H1 (cell line): Measurements from ENCODE around the gene TTC3. TPM values are rescaled to one million over a fixed set of nuclear protein-coding genes. Genes with fewer than 3 reads are reported as not detected.

Source experiments
- CTCF ChIA-PET: fragments of 300-600 bp; sonication (Branson Sonifier 250); formaldehyde crosslinking; loops from one replicate; lab custom pipeline; 2021; ENCODE audit not compliant: partially characterized antibody; lab: Charles Lee
- POLR2A ChIA-PET: fragments of 300-600 bp; sonication (Branson Sonifier 250); formaldehyde crosslinking; loops from one replicate; lab custom pipeline; 2021; ENCODE audit warnings: inconsistent platforms; ENCODE audit not compliant: partially characterized antibody; lab: Charles Lee
- DNase-seq, 2 experiments: peaks; one replicate each; pipeline versions ENCODE4 v3.0.0 to v3.0.0-alpha.2; 2010 to 2022; ENCODE audit warnings: low spot score in 2 of 2, low read depth in 1 of 2, mixed read lengths in 1 of 2
- FAIRE-seq: peaks from 2 replicates; lab custom pipeline; 2011; peaks lifted over from hg19 to GRCh38; lab: Jason Lieb, UNC
- H2AFZ ChIP-seq: 2 replicates; pipeline ENCODE4 v1.8.1; 2012; ENCODE audit warnings: low read length, inconsistent platforms
- H2AK5ac ChIP-seq: 2 replicates; pipeline ENCODE4 v1.6.1; 2013; ENCODE audit warnings: low read depth, low read length
- H2BK120ac ChIP-seq: replicated peaks from 2 replicates; pipeline ENCODE3; 2013; ENCODE audit warnings: low read depth, low read length, inconsistent platforms
- H2BK12ac ChIP-seq: 2 replicates; pipeline ENCODE4 v1.6.1; 2013; ENCODE audit warnings: low read depth, low read length
- H2BK15ac ChIP-seq: 2 replicates; pipeline ENCODE4 v1.6.1; 2013; ENCODE audit warnings: low read length
- H2BK20ac ChIP-seq: 2 replicates; pipeline ENCODE4 v1.6.1; 2013; ENCODE audit warnings: low read length
- H2BK5ac ChIP-seq: 2 replicates; pipeline ENCODE4 v1.6.1; 2013; ENCODE audit warnings: low read depth, low read length
- H3K14ac ChIP-seq: 2 replicates; pipeline ENCODE4 v1.6.1; 2013; ENCODE audit warnings: inconsistent platforms; ENCODE audit not compliant: insufficient read length
- H3K18ac ChIP-seq: 2 replicates; pipeline ENCODE4 v1.6.1; 2013; ENCODE audit warnings: low read length; ENCODE audit errors: extremely low read depth
- H3K23ac ChIP-seq: 2 replicates; pipeline ENCODE4 v1.6.1; 2013; ENCODE audit warnings: inconsistent platforms; ENCODE audit not compliant: insufficient read length
- H3K23me2 ChIP-seq: 2 replicates; pipeline ENCODE4 v1.6.1; 2013; ENCODE audit warnings: low read depth, low read length
- H3K27ac ChIP-seq: 2 replicates; pipeline ENCODE4 v1.6.1; 2011; ENCODE audit warnings: low read depth, low read length, inconsistent platforms
- H3K27me3 ChIP-seq, 4 experiments: replicated peaks in 1 of 4; 1 replicate in 1 of 4; 2 replicates in 3 of 4; pipeline versions ENCODE4 v1.6.1 to v1.8.1; 2011 to 2013; ENCODE audit warnings: low read length in 3 of 4, mild to moderate bottlenecking in 3 of 4, inconsistent platforms in 2 of 4, mixed read lengths in 2 of 4, moderate library complexity in 1 of 4; ENCODE audit not compliant: control insufficient read depth in 3 of 4, insufficient read depth in 3 of 4; ENCODE audit errors: extremely low read depth in 1 of 4
- H3K36me3 ChIP-seq, 4 experiments: 2 replicates each; pipeline versions ENCODE4 v1.6.1 to v1.8.1; 2011 to 2013; ENCODE audit warnings: mild to moderate bottlenecking in 4 of 4, low read length in 3 of 4, moderate library complexity in 2 of 4, control low read depth in 1 of 4, inconsistent platforms in 1 of 4; ENCODE audit not compliant: insufficient read depth in 4 of 4, control insufficient read depth in 2 of 4
- H3K4ac ChIP-seq: replicated peaks from 2 replicates; pipeline ENCODE3; 2013; ENCODE audit warnings: low read length, low read depth, mixed read lengths, inconsistent platforms; ENCODE audit not compliant: insufficient read length
- H3K4me1 ChIP-seq, 4 experiments: replicated peaks in 1 of 4; 1 replicate in 1 of 4; 2 replicates in 3 of 4; pipeline versions ENCODE4 v1.6.1 to v1.8.1; 2011 to 2013; ENCODE audit warnings: low read length in 3 of 4, inconsistent platforms in 2 of 4, mixed read lengths in 1 of 4; ENCODE audit not compliant: insufficient read depth in 4 of 4, control insufficient read depth in 3 of 4
- H3K4me2 ChIP-seq, 2 experiments: 2 replicates each; pipeline versions ENCODE4 v1.6.1 to v1.8.1; 2011 to 2013; ENCODE audit warnings: low read depth in 2 of 2, low read length in 2 of 2, control low read depth in 1 of 2, inconsistent platforms in 1 of 2, mild to moderate bottlenecking in 1 of 2; ENCODE audit not compliant: insufficient read depth in 1 of 2
- H3K4me3 ChIP-seq, 4 experiments: fragments of 200-600, 300-600 bp in 1 of 4; sonication (generic), shearing (Covaris generic), sonication (Bioruptor Twin) in 1 of 4; 2 replicates each; pipeline versions ENCODE4 v1.5.1 to v1.8.1; 2011 to 2016; ENCODE audit warnings: low read length in 4 of 4, low read depth in 3 of 4, control low read depth in 2 of 4, inconsistent platforms in 2 of 4, mild to moderate bottlenecking in 2 of 4, mixed read lengths in 1 of 4, moderate library complexity in 1 of 4; ENCODE audit not compliant: insufficient read depth in 2 of 4; ENCODE audit errors: extremely low read depth in 1 of 4
- H3K56ac ChIP-seq: replicated peaks from 2 replicates; pipeline ENCODE3; 2013; ENCODE audit warnings: low read depth, mild to moderate bottlenecking, mixed read lengths, low read length, inconsistent platforms; ENCODE audit not compliant: insufficient read length
- H3K79me1 ChIP-seq: 2 replicates; pipeline ENCODE4 v1.6.1; 2013; ENCODE audit warnings: low read depth, low read length, control low read depth
- H3K79me2 ChIP-seq, 2 experiments: 2 replicates each; pipeline versions ENCODE4 v1.6.1 to v1.8.1; 2012 to 2013; ENCODE audit warnings: low read length in 2 of 2, mild to moderate bottlenecking in 2 of 2, inconsistent platforms in 1 of 2; ENCODE audit not compliant: insufficient read depth in 2 of 2, control insufficient read depth in 1 of 2
- H3K9ac ChIP-seq, 4 experiments: replicated peaks in 1 of 4; 1 replicate in 1 of 4; 2 replicates in 3 of 4; pipeline versions ENCODE4 v1.6.1 to v1.8.1; 2011 to 2013; ENCODE audit warnings: low read depth in 3 of 4, low read length in 3 of 4, control low read depth in 2 of 4, mild to moderate bottlenecking in 2 of 4, moderate library complexity in 2 of 4, inconsistent platforms in 1 of 4; ENCODE audit errors: extremely low read depth in 1 of 4
- H3K9me3 ChIP-seq, 2 experiments: 2 replicates each; pipeline versions ENCODE4 v1.6.1 to v1.8.1; 2012 to 2013; ENCODE audit warnings: mild to moderate bottlenecking in 2 of 2, moderate library complexity in 2 of 2, control low read depth in 1 of 2, inconsistent platforms in 1 of 2, low read depth in 1 of 2, low read length in 1 of 2, mixed read lengths in 1 of 2; ENCODE audit not compliant: insufficient read depth in 2 of 2
- H4K20me1 ChIP-seq, 2 experiments: replicated peaks in 1 of 2; 2 replicates each; pipeline versions ENCODE3 to v1.8.1; 2011 to 2013; ENCODE audit warnings: inconsistent platforms in 2 of 2, low read length in 2 of 2, mild to moderate bottlenecking in 1 of 2; ENCODE audit not compliant: insufficient read depth in 2 of 2, control insufficient read depth in 1 of 2
- H4K5ac ChIP-seq: 2 replicates; pipeline ENCODE4 v1.6.1; 2013; ENCODE audit warnings: low read length, low read depth, mixed read lengths, inconsistent platforms; ENCODE audit not compliant: insufficient read length
- H4K8ac ChIP-seq: 2 replicates; pipeline ENCODE4 v1.8.0; 2013; ENCODE audit warnings: mild to moderate bottlenecking, moderate library complexity, low read length, inconsistent platforms; ENCODE audit not compliant: insufficient read depth; ENCODE audit errors: extremely low read depth
- H4K91ac ChIP-seq: replicated peaks from 2 replicates; pipeline ENCODE3; 2013; ENCODE audit warnings: low read length, mixed read lengths, inconsistent platforms; ENCODE audit not compliant: insufficient read length
- ASH2L ChIP-seq: fragments of 200-600, 300-600 bp; sonication (generic); IDR thresholded peaks from one replicate; pipeline ENCODE4 v1.7.1; 2017; ENCODE audit warnings: low read length
- BCL11A ChIP-seq, 2 experiments: IDR thresholded peaks; one replicate each; pipeline ENCODE4 v1.6.1; 2011; ENCODE audit warnings: low read depth in 2 of 2, low read length in 2 of 2, mild to moderate bottlenecking in 2 of 2
- EP300 ChIP-seq, 2 experiments: IDR thresholded peaks; 1 replicate in 1 of 2; 2 replicates in 1 of 2; pipeline ENCODE4 v1.6.1; 2011 to 2012; ENCODE audit warnings: low read depth in 2 of 2, low read length in 2 of 2, mild to moderate bottlenecking in 2 of 2, borderline replicate concordance in 1 of 2, inconsistent platforms in 1 of 2, moderate library complexity in 1 of 2
- JUND ChIP-seq: IDR thresholded peaks from 2 replicates; pipeline ENCODE4 v1.6.1; 2011; ENCODE audit warnings: mild to moderate bottlenecking, improper control_type of control experiment, low read length
- KDM5A ChIP-seq: fragments of 200-600 bp; IDR thresholded peaks from 2 replicates; pipeline ENCODE4 v1.7.1; 2012; ENCODE audit warnings: mild to moderate bottlenecking, low read length, inconsistent platforms, mixed read lengths
- NANOG ChIP-seq: IDR thresholded peaks from 2 replicates; pipeline ENCODE4 v1.6.1; 2011; ENCODE audit warnings: low read length, low read depth, mild to moderate bottlenecking, inconsistent platforms; ENCODE audit not compliant: insufficient read depth, poor library complexity, severe bottlenecking
- RFX5 ChIP-seq: IDR thresholded peaks from 2 replicates; pipeline ENCODE4 v1.6.1; 2011; ENCODE audit warnings: low read depth, low read length, improper control_type of control experiment, borderline replicate concordance
- SIN3A ChIP-seq, 2 experiments: IDR thresholded peaks in 1 of 2; conservative IDR thresholded peaks in 1 of 2; 2 replicates each; pipeline ENCODE4 v1.6.1; 2011 to 2012; ENCODE audit warnings: low read length in 2 of 2, improper control_type of control experiment in 1 of 2, low read depth in 1 of 2, mild to moderate bottlenecking in 1 of 2
- SP1 ChIP-seq: IDR thresholded peaks from 2 replicates; pipeline ENCODE4 v1.6.1; 2011; ENCODE audit warnings: low read depth, low read length
- WGBS, 2 experiments: shearing (Covaris generic) in 1 of 2; methylation state at CpG; one replicate each; pipeline versions ENCODE4 v1.1.6 to v1.1.7; 2013 to 2015; ENCODE audit warnings: low lambda C conversion rate in 2 of 2, mixed read lengths in 2 of 2, inconsistent platforms in 1 of 2, low coverage in 1 of 2, missing lambda C conversion rate in 1 of 2; ENCODE audit not compliant: insufficient replicate concordance in 2 of 2, insufficient coverage in 1 of 2, insufficient read length in 1 of 2; ENCODE audit errors: extremely low coverage in 1 of 2, missing lambda C conversion rate in 1 of 2; 5-methylcytosine and 5-hydroxymethylcytosine counted together
- polyA plus RNA-seq, 7 experiments: library from polyadenylated mRNA; depleted of rRNA in 3 of 7; stranded (reverse) in 5 of 7; unstranded in 2 of 7; fragments of >200 nt in 5 of 7; fragments of 200-250 nt in 2 of 7; gene quantifications; 1 replicate in 5 of 7; 2 replicates in 1 of 7; 4 replicates in 1 of 7; pipeline versions ENCODE4 v1.2.1 to v1.2.3, GENCODE V29; 2011 to 2013; ENCODE audit warnings: missing spikeins in 2 of 7, mixed read lengths in 2 of 7
- total RNA-seq: library from RNA; stranded (reverse); fragmentation: NEBNext Ultra II Directional; extraction: Animal tissue kit (Norgen Biotek cat#: 25700); gene quantifications from 2 replicates; pipeline ENCODE4 v1.2.1, GENCODE V29; 2021

TTC3 gene
- total and polyA plus RNA-seq, 2 of the 8 experiments (the other 6 are each of a cell fraction or from before 2014, with no cell fraction given), result 11.0 to 36.2 TPM

GRCh38 chr21:37060296-37060695 lies 12.8 kb upstream of the TTC3 start:
- H3K36me3 ChIP-seq, result peaks cover 0 to under 1% (median 0%) of the 10 kb centered on the region in 4 experiments; a peak in 1 of 8 replicates
- H3K79me2 ChIP-seq, result no peaks in the 10 kb centered on the region
- DNase-seq, result peak in 1 of 2 experiments; percentile 43
- no peaks in the 10 kb centered on the region for H3K27me3 ChIP-seq
- H3K18ac ChIP-seq, result no peak overlapping the region
- H3K9me3 ChIP-seq, result peaks cover 0 to 3% of the 10 kb centered on the region in 2 experiments; a peak in 1 of 4 replicates
- no peak overlapping the region for H3K14ac ChIP-seq
- no peak for FAIRE-seq
- H3K79me1 ChIP-seq, result no peaks in the 10 kb centered on the region
- H2BK120ac ChIP-seq, result no peak overlapping the region
- ChIA-PET CTCF (interaction anchor here (0.9 to 2.6 kb wide), 3 partner anchors 46 to 50 kb away, joined by 3 to 7 read pairs (median 6); no protein-coding TSS in a partner anchor), POLR2A (no interaction called here)
- peaks cover 5 to 13% (median 9%) of the 10 kb centered on the region in 4 experiments for H3K4me1 ChIP-seq
- no peak overlapping the region for H2BK15ac ChIP-seq
- H2BK5ac ChIP-seq, result no peak overlapping the region
- H2BK20ac ChIP-seq, result no peak overlapping the region
- no peak overlapping the region; a peak in 1 of 7 replicates for H3K9ac ChIP-seq
- H4K8ac ChIP-seq, result no peak overlapping the region
- H3K4me3 ChIP-seq, result no peak overlapping the region
- no peak overlapping the region for H3K56ac ChIP-seq
- H3K27ac ChIP-seq, result no peak overlapping the region
- 0 out of 2 replicates have a peak, but pooled peaks have one; percentile 43 for TF ChIP-seq SP1
- TF ChIP-seq SIN3A (conservative IDR thresholded peaks at IDR 0.05 in 1 of 2, IDR thresholded peaks at IDR 0.05 in 1 of 2; ENCODE audit: low read depth in 1 of 2, low read length in 2 of 2), result peak; percentile 73 to 86; a peak in 3 of 4 replicates
- TF ChIP-seq ASH2L, result peak; percentile 60
- peak; percentile 25 for TF ChIP-seq NANOG
- no peak for TF ChIP-seq BCL11A (IDR thresholded peaks at IDR 0.05; ENCODE audit: low read depth in 2 of 2, low read length in 2 of 2)
- TF ChIP-seq EP300 (IDR thresholded peaks at IDR 0.05; ENCODE audit: borderline replicate concordance in 1 of 2, low read depth in 2 of 2, low read length in 2 of 2), result peak in 1 of 2 experiments; percentile 52; a peak in 1 of 3 replicates
- TF ChIP-seq JUND, result peak; percentile 55; the same call in 1 of the 2 replicates
- no peak for TF ChIP-seq KDM5A
- TF ChIP-seq RFX5, result no peak
- no peak overlapping the region for H3K4ac ChIP-seq
- H2BK12ac ChIP-seq, result no peak overlapping the region
- H4K20me1 ChIP-seq, result no peaks in the 10 kb centered on the region
- 71% methylated on average over 1 of the region's 1 CpG; no CpG with 5 or more reads in 1 of the 2 experiments for WGBS, 2 experiments
- no peak overlapping the region for H3K23ac ChIP-seq
- H3K4me2 ChIP-seq, result peak overlapping the region; percentile 1 to 52; a peak in 2 of 4 replicates
- no peak overlapping the region for H2AK5ac ChIP-seq
- no peak overlapping the region for H2AFZ ChIP-seq
- H4K91ac ChIP-seq, result no peak overlapping the region
- H3K23me2 ChIP-seq, result no peaks in the 10 kb centered on the region
- H4K5ac ChIP-seq, result no peak overlapping the region
